GM19025 (cell line): ENCODE measurements around the gene BLOC1S2.
"Not testable (repeated sequence)": the region's sequence is repeated elsewhere in the genome, so short reads cannot be mapped to it uniquely, and the experiment has no call there.

Experiments used
- ATAC-seq: cut with Tn5 transposase; IDR thresholded peaks from one replicate; pipeline ENCODE4 v1.9.1; 2021; ENCODE audit warnings: mild to moderate bottlenecking, low read depth, moderate library complexity; ENCODE audit not compliant: unreplicated experiment

The BLOC1S2 gene

DNA sequence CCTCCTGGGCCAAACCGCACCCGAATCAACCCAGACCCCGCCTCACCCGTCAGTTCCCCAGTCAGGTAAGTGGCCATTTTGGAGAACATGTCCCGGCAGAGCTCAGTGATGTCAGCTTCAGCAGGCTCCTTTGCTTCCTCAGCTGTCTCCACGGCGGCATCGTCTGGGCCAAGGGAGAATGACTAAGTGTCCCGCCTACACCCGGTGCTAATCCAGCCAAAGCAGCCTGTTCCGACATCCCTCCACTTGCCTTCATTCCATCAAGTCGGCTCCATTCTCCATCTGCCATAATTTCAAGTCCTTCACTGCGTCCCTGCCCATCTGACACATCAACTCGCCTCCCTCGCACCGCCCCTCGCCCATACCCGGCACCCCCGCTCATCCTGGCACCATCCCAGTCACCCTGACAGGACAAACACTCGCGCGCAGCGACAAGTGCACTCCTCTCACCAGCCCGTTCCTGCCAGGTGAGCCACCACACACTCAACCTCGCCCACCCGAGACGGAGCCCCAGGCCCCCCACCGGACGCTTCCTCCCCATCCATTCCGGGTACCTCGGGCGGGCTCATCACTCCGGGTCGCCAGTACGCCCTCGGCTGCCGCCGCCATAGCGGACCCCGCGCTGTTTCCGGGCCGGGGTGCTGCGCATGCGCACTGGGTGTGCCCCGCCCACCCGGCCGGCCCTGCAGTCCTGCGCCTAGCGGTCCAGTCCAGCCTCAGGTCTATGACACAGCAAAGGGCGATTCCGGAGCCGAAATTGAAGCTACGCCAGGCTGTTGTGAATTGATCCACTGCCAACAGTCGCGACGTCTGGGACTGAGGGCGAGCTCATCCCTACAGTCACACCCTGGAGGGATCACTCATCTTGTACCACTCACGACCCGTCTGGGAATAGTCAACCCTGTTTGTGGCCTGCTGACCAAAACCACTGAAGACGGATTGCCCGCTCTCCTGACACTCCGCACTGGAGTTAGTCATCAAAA lies at the start of gene BLOC1S2:
Gene BLOC1S2 (minus strand): TSS at position 630 of the 983 bp plus-strand sequence. CDS start 21 bp downstream, at position 609.
- peak; percentile 91 for ATAC-seq

DNA sequence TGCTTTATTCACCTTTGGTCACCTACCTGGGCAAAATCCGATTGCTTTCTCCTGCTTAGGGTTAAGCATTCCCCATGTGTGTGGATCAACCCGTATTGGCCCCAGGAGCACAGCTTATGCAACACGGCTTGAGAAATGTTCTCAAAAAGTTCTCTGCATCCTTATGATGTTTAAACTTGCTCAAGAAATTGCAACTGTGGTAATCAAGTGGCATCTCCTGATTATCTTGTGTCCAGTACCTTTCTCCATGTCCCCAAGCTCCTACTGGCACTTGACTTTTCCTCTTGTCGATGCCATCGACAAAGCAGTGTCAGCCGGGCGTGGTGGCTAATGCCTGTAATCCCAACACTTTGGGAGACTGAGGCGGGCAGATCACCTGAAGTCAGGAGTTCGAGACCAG lies 48.3 kb upstream of the BLOC1S2 start:
- ATAC-seq, result no peak

DNA sequence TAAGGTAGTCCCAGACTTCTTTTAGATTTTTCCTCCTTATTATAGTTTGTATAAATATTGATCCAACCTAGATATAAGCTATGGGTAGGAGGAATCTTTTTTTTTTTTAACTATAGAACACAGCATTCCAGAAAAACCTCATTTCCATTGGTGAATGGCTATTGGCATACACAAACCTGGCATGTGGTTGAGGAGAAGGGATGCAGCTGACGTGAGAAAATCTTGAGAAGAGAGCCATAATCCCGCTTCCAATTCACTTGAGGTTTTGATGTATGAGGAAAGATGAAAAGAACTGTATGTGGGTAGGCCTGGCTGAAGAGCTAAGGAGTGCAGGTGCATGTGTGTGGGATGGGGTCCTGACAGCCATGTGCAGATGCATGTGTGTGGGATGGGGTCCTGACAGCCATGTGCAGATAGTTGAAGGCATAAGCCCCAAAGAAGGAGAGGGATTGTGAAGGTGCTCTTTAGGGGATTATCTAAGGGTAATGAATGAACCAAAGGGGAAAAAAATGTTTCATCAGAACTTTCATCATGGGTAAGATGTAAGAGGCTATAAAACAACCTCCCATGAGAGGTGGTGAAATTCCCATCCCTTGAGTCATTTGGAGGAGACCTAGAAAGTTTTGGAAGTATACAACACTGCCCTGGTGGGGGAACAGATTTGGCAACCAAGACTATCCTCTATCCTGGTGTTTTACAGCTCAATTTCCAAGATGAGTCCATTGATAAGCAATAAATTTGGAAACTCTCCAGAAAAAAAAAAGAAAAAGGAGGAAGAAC lies 47.4 kb upstream of the BLOC1S2 start:
- ATAC-seq, result no peak

DNA sequence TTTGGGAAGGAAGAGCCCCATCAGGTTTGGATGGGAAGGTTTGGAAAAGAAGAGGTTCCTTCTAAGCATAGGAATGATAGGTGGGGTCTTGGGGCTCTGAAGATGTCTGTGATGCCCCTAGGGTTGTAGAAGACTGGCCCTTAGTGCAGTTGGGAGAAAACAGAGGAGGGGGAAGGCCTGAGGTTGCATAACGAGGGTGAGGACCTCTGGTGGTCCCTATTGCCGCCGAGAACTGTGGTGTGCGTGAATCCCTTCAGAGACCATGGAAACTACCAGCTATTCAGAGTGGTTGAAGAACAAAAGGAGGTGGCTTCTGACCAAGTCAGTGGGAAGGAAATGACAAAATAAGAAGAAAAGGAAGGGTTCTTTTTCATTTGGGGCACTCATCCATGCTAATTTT lies 46.6 kb upstream of the BLOC1S2 start:
- no peak for ATAC-seq

DNA sequence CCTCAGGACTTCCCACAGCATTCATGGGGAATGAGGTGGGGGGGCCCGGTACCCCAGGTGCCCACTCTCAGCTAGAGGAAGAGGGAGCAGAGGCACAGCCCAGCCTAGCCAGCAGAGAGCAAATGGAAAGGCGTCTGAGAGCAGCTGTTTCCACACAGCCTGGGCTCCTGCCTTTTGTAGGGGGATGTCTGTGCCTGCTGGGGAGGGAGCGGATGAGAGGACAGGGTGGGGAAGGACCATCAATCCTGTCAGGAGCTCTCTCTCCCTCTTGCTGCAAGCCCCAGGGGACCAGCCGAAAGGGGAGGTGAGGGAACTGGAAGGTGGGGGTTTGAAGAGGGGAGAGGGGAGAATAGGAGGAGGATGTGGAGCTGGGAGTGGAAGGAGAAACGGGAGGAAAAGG lies 43.6 kb upstream of the BLOC1S2 start, which contains the start of gene PKD2L1:
Gene PKD2L1 (minus strand): TSS at position 150 of the 400 bp plus-strand sequence. CDS start 125 bp downstream, at position 25.
- no peak for ATAC-seq

GRCh38 chr10:100328198-100328597 lies 41.7 kb upstream of the BLOC1S2 start:
- no peak for ATAC-seq

DNA sequence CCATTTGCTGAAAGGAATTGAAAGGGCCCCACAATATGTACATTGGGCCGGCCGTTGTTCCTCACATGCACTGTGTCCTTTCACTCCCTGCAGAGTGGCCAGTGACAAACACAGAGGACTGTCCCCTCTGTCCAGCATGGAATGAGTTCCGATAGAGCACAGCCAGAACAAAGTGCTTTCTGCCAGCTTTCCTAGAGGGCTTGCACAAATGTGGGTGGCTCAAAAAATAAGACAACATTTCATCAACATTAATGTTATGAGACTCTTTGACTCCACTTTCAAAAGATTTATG lies 41.2 kb upstream of the BLOC1S2 start:
- no peak for ATAC-seq

DNA sequence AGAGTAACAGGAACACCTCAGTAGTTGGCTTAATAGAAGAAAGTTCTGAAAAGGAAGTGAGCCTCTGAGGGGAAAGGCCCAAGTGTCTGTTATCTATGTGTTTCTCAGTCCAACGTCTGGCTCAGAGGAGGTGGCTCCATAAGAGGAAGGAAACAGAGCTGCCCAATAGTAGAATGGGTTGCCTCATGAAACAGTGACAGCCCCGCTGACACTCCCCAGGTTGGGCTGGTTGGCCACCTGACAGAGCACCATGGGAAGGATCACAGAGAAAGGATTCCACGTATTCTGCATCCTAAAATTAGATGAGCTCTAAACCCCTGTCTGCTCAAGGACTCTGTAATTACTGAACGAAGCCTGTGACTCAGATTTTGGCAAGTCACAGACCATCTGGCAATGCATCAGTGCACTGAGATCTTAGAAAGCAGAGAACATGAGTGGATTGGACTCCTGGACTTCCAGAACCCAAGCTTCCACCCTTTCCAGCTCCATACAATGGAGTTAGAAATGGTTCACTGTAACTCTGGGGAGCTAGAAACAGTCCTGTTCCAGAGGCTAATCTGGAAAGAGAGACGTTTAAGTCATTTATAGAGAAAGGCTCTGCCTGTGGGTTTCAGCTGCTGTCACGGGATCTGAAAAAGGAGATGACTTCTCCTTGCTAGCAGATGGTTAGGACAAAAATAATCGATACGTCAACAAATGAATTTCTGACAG lies 40.7 kb upstream of the BLOC1S2 start:
- peak; percentile 97 for ATAC-seq

DNA sequence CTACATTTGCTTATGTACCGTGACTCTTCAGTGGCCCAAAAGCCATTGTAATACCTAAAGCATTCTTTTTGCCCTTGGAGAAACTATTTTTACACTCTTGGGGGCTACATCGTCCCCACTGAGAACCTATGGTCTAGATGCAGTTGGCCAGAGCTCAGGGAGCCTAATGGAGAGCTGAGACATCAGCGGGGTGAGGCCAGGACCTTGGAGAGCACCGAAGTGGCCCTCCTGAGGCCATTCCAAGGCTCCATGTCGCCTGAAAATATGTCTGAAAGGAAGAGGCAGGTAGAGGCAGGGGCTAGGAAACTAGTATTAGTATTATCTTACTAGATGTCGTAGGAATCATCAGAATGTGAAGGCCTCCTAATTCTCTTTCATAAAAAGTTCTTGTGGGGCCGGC lies 38.7 kb upstream of the BLOC1S2 start:
- ATAC-seq, result no peak

- ATAC-seq, result no peak
Observed at GRCh38 chr10:100319707-100320402, 33.4 kb upstream of the BLOC1S2 start.

DNA sequence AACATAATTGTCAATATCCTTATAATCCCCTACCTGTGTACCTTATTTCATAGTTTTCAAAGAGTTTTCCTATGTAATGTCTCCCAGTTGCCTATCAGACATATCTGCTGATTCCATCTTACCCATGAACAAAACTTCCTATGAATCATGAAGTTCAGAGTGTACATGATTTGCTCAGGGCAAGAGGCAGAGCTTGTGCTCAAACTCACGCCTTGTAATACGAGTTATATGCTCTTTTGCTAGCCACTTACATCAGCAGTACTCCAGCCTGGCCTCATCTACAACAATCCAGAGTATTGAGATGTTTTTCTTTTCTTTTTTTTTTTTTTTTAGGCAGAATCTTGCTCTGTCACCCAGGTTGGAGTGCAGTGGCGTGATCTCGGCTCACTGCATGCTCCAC lies 31.7 kb upstream of the BLOC1S2 start:
- ATAC-seq, result no peak

GRCh38 chr10:100315615-100316014 lies 29.1 kb upstream of the BLOC1S2 start:
- no peak for ATAC-seq

GRCh38 chr10:100311298-100311697 lies 24.8 kb upstream of the BLOC1S2 start:
- no peak for ATAC-seq

- no peak for ATAC-seq
Observed at GRCh38 chr10:100307684-100308083, 21.2 kb upstream of the BLOC1S2 start.

GRCh38 chr10:100306861-100307260 lies 20.4 kb upstream of the BLOC1S2 start:
- no peak for ATAC-seq

GRCh38 chr10:100304414-100304813 lies 17.9 kb upstream of the BLOC1S2 start:
- no peak for ATAC-seq

DNA sequence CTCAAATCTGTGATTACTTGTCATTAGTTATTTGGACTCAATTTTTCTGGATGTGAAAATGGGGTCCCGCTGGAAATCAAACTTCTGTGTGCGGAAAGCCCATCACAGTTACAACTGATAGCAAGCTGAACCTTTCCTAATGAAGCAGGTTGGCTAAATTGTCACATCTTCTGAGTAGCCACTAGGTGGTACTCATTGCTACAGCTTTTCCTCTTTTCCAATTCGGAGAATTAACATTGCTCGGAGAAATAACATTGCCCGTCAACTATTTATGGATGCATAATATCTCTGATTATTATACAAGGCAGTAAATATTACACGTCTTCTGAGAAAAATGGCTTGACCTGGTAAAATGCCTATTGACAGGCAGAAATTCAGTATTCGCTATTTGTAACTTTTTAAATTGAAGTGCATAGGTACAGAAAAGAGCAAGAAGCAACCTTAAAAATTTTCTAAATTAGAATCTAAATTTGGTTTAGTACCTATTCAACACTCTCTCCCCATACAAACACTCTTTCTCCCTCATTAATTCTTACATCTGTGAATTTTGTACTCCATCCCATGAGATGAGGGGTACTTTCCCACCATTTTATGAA lies 17.3 kb upstream of the BLOC1S2 start:
- ATAC-seq, result no peak

GRCh38 chr10:100301123-100301522 lies 14.6 kb upstream of the BLOC1S2 start:
- ATAC-seq, result not testable (repeated sequence)

DNA sequence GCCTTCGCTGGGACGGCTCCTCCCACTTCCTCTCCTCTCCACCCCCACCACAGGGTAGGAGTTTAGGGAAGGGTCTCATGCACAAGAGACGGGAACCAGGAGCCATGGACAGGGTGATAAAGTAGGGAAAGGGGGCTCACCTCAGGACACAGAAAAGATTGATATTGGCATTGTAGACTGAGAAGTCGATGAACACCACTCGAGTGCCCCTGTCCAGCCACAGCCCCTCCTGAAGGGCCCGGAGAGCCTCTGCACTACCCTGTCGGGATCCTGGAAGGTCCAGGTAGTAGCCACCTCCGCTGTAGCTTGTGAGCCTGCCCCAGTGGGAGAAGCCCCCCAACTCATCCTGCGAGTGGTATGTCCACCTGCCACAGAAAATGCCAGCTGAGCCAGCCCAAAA lies 10.8 kb upstream of the BLOC1S2 start:
- no peak for ATAC-seq

- ATAC-seq, result no peak
Observed at GRCh38 chr10:100293066-100293465, 6.6 kb upstream of the BLOC1S2 start.
